Kidney (tissue), 14 donors: ENCODE measurements around the gene CXCR2. TPM values are rescaled to one million over a fixed set of nuclear protein-coding genes. Genes with fewer than 3 reads are reported as not detected.
"Not testable (repeated sequence)": the region's sequence is repeated elsewhere in the genome, so short reads cannot be mapped to it uniquely, and the experiment has no call there.

Source experiments
- DNase-seq, 5 donors: peaks; one replicate each; pipeline ENCODE4 v3.0.0-alpha.2; 2013 to 2020
- FAIRE-seq: peaks from 2 replicates; lab custom pipeline; 2012; peaks lifted over from hg19 to GRCh38; lab: Jason Lieb, UNC
- H3K27ac ChIP-seq, 2 donors: one replicate each; pipeline ENCODE4 v1.7.0; 2013; ENCODE audit warnings: low read depth in 2 of 2, low read length in 2 of 2, inconsistent platforms in 1 of 2
- H3K27me3 ChIP-seq: one replicate; pipeline ENCODE4 v1.7.1; 2013; ENCODE audit warnings: low read length, inconsistent platforms; ENCODE audit not compliant: control insufficient read depth, insufficient read depth
- H3K36me3 ChIP-seq, 3 donors: one replicate each; pipeline versions ENCODE4 v1.7.0 to v1.7.1; 2013; ENCODE audit warnings: low read length in 3 of 3, control low read depth in 1 of 3, inconsistent platforms in 1 of 3; ENCODE audit not compliant: insufficient read depth in 3 of 3, control insufficient read depth in 2 of 3
- H3K4me1 ChIP-seq, 3 donors: one replicate each; pipeline versions ENCODE4 v1.7.0 to v1.7.1; 2013; ENCODE audit warnings: low read length in 3 of 3, inconsistent platforms in 1 of 3, low read depth in 1 of 3; ENCODE audit not compliant: control insufficient read depth in 2 of 3, insufficient read depth in 2 of 3
- H3K4me3 ChIP-seq, 3 donors: one replicate each; pipeline versions ENCODE4 v1.7.0 to v1.8.1; 2013; ENCODE audit warnings: low read length in 3 of 3, control low read depth in 1 of 3, inconsistent platforms in 1 of 3
- H3K9ac ChIP-seq, 3 donors: one replicate each; pipeline versions ENCODE4 v1.7.0 to v1.7.1; 2013; ENCODE audit warnings: low read length in 3 of 3, control low read depth in 1 of 3, inconsistent platforms in 1 of 3
- H3K9me3 ChIP-seq, 3 donors: one replicate each; pipeline versions ENCODE4 v1.7.0 to v1.7.1; 2013; ENCODE audit warnings: low read length in 3 of 3, control low read depth in 1 of 3, inconsistent platforms in 1 of 3; ENCODE audit not compliant: control insufficient read depth in 2 of 3, insufficient read depth in 1 of 3
- intact Hi-C: fragments of 100-400 bp; cut with DNase I; formaldehyde crosslinking; loops from one replicate; pipeline ENCODE4 v1.11.1; 2022
- polyA plus RNA-seq: library from polyadenylated mRNA; stranded (reverse); fragments of 350-450 nt; fragmentation: Illumina TruSeq; extraction: RNeasy Lipid Tissue Mini Kit (QIAGEN cat#74804); gene quantifications from one replicate; pipeline ENCODE4 v1.2.3, GENCODE V29; 2014; ENCODE audit warnings: low read depth, low replicate concordance; ENCODE audit not compliant: insufficient read depth
- total RNA-seq: library from RNA; stranded (reverse); fragmentation: NEBNext Ultra II Directional; extraction: Animal tissue kit (Norgen Biotek cat#: 25700); gene quantifications from one replicate; pipeline ENCODE4 v1.2.1, GENCODE V29; 2021
- TF ChIP-seq, protein P1 (sequence below): IDR thresholded peaks from 3 replicates; pipeline ENCODE4 v1.5.1; 2012; ENCODE audit warnings: mild to moderate bottlenecking, moderate library complexity, borderline replicate concordance; ENCODE audit not compliant: insufficient read depth; ENCODE audit errors: extremely low read depth
- donor health status: control.
- donor health status: control.
- donor health status: control.
- donor health status: control.
- donor health status: control.
- donor health status: DM: yes; HTN: yes; CAD: no.
- donor health status: Normal renal cell carcinoma (clear cell type).

CXCR2 gene
- total and polyA plus RNA-seq, 2 donors from 2014 or later, result 0.44 TPM; not detected in 1

GRCh38 chr2:218093879-218094278 is 31.9 kb upstream of the CXCR2 start:
- no peaks in the 10 kb centered on the region for H3K9me3 ChIP-seq
- H3K9ac ChIP-seq, result no peak overlapping the region
- no peaks in the 10 kb centered on the region for H3K4me1 ChIP-seq
- H3K4me3 ChIP-seq, result no peak overlapping the region
- H3K36me3 ChIP-seq, result no peaks in the 10 kb centered on the region
- no peaks in the 10 kb centered on the region for H3K27me3 ChIP-seq
- TF ChIP-seq, protein P1, sequence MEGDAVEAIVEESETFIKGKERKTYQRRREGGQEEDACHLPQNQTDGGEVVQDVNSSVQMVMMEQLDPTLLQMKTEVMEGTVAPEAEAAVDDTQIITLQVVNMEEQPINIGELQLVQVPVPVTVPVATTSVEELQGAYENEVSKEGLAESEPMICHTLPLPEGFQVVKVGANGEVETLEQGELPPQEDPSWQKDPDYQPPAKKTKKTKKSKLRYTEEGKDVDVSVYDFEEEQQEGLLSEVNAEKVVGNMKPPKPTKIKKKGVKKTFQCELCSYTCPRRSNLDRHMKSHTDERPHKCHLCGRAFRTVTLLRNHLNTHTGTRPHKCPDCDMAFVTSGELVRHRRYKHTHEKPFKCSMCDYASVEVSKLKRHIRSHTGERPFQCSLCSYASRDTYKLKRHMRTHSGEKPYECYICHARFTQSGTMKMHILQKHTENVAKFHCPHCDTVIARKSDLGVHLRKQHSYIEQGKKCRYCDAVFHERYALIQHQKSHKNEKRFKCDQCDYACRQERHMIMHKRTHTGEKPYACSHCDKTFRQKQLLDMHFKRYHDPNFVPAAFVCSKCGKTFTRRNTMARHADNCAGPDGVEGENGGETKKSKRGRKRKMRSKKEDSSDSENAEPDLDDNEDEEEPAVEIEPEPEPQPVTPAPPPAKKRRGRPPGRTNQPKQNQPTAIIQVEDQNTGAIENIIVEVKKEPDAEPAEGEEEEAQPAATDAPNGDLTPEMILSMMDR, result no peak
- no peak for FAIRE-seq
- intact Hi-C loops, result no loop called here
- DNase-seq, result no peak
- H3K27ac ChIP-seq, result no peak overlapping the region

- Histone ChIP-seq H3K4me1 (no peaks in the 10 kb centered on the region), H3K27ac (no peak overlapping the region), H3K36me3 (no peaks in the 10 kb centered on the region), H3K27me3 (no peaks in the 10 kb centered on the region), H3K9ac (no peak overlapping the region), H3K9me3 (no peaks in the 10 kb centered on the region), H3K4me3 (no peak overlapping the region)
- FAIRE-seq, result no peak
- no peak for DNase-seq
- intact Hi-C loops, result no loop called here
- TF ChIP-seq, protein P1, result no peak
Observed at GRCh38 chr2:218095853-218096252, 30.0 kb upstream of the CXCR2 start.

- H3K27me3 ChIP-seq, result no peaks in the 10 kb centered on the region
- H3K4me3 ChIP-seq, result no peak overlapping the region
- FAIRE-seq (no peak), DNase-seq (no peak)
- H3K27ac ChIP-seq, result no peak overlapping the region
- H3K9me3 ChIP-seq, result no peaks in the 10 kb centered on the region
- no peaks in the 10 kb centered on the region for H3K36me3 ChIP-seq
- H3K4me1 ChIP-seq, result no peaks in the 10 kb centered on the region
- TF ChIP-seq, protein P1, result no peak
- intact Hi-C loops, result no loop called here
- H3K9ac ChIP-seq, result no peak overlapping the region
Observed at GRCh38 chr2:218097975-218098374, 27.9 kb upstream of the CXCR2 start.

GRCh38 chr2:218108834-218109233 is 17.0 kb upstream of the CXCR2 start:
- H3K4me1 ChIP-seq, intact Hi-C loops, H3K27me3 ChIP-seq, FAIRE-seq, H3K27ac ChIP-seq, H3K9ac ChIP-seq, DNase-seq, H3K4me3 ChIP-seq, H3K9me3 ChIP-seq, H3K36me3 ChIP-seq: not testable (repeated sequence)

- H3K27ac ChIP-seq, H3K4me3 ChIP-seq, DNase-seq, H3K9ac ChIP-seq, H3K9me3 ChIP-seq, intact Hi-C loops, FAIRE-seq, H3K4me1 ChIP-seq, H3K27me3 ChIP-seq, H3K36me3 ChIP-seq: not testable (repeated sequence)
Observed at GRCh38 chr2:218121789-218122188, 4.0 kb upstream of the CXCR2 start.

- H3K27me3 ChIP-seq, H3K9me3 ChIP-seq, FAIRE-seq, H3K9ac ChIP-seq, intact Hi-C loops, H3K36me3 ChIP-seq, H3K4me3 ChIP-seq, DNase-seq, H3K27ac ChIP-seq, H3K4me1 ChIP-seq: not testable (repeated sequence)
Observed at GRCh38 chr2:218122286-218122685, 3.5 kb upstream of the CXCR2 start.
